Subcutaneous abdominal adipose tissue (tissue), 5 donors: Measurements from ENCODE around the gene SECISBP2.

Experiments used
- H3K27ac ChIP-seq: one replicate; pipeline ENCODE4 v1.7.0; 2013; ENCODE audit warnings: low read depth, mild to moderate bottlenecking, inconsistent platforms, low read length, moderate library complexity
- H3K27me3 ChIP-seq, 5 donors: one replicate each; pipeline ENCODE4 v1.7.0; 2013; ENCODE audit warnings: low read length in 5 of 5, inconsistent platforms in 1 of 5; ENCODE audit not compliant: control insufficient read depth in 5 of 5, insufficient read depth in 4 of 5
- H3K36me3 ChIP-seq, 5 donors: one replicate each; pipeline ENCODE4 v1.7.0; 2013; ENCODE audit warnings: low read length in 5 of 5; ENCODE audit not compliant: control insufficient read depth in 5 of 5, insufficient read depth in 5 of 5
- H3K4me1 ChIP-seq, 5 donors: one replicate each; pipeline ENCODE4 v1.7.0; 2013; ENCODE audit warnings: low read length in 5 of 5, mild to moderate bottlenecking in 3 of 5, moderate library complexity in 1 of 5; ENCODE audit not compliant: control insufficient read depth in 5 of 5, insufficient read depth in 5 of 5
- H3K4me3 ChIP-seq, 5 donors: one replicate each; pipeline ENCODE4 v1.7.0; 2013; ENCODE audit warnings: low read length in 5 of 5, low read depth in 1 of 5
- H3K9ac ChIP-seq, 5 donors: one replicate each; pipeline ENCODE4 v1.7.0; 2013; ENCODE audit warnings: low read length in 5 of 5, mild to moderate bottlenecking in 4 of 5, moderate library complexity in 3 of 5
- H3K9me3 ChIP-seq, 5 donors: one replicate each; pipeline ENCODE4 v1.7.0; 2013; ENCODE audit warnings: low read length in 5 of 5; ENCODE audit not compliant: control insufficient read depth in 5 of 5
- donor health status: healthy.
- donor health status: healthy.
- donor health status: healthy.
- donor health status: healthy.
- donor health status: healthy.

Gene SECISBP2

GRCh38 chr9:89362647-89363310 is 44.5 kb downstream of the SECISBP2 start:
- H3K4me1 ChIP-seq: peaks cover 0 to 10% (median 0%) of the 10 kb centered on the region in 5 donors
- H3K27me3 ChIP-seq: no peaks in the 10 kb centered on the region
- H3K9me3 ChIP-seq: no peaks in the 10 kb centered on the region
- no peak overlapping the region for H3K9ac ChIP-seq
- no peak overlapping the region for H3K4me3 ChIP-seq
- peaks cover 8 to 49% (median 46%) of the 10 kb centered on the region in 5 donors for H3K36me3 ChIP-seq
- no peak overlapping the region for H3K27ac ChIP-seq

DNA sequence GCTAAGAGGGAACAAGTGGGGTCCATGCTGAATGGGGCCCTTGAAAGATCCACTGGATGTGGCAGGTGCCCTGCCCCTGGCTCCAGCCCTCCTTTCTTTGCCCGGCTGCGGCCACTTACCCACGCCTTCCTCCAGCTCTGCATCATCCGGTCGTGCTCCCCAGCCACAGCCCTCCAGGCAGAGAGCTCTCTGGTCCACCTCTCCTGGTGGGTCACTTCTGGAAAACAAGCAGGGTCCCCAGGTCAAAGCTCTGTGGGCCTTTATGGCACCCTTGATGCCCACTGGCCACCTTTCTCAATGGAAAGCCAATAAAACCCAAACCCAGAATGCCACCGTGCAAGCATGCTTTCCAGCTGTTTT is 45.0 kb downstream of the SECISBP2 start:
- Histone ChIP-seq H3K4me1 (peaks cover 0 to 13% (median 0%) of the 10 kb centered on the region in 5 donors), H3K27me3 (no peaks in the 10 kb centered on the region), H3K9ac (no peak overlapping the region), H3K9me3 (no peaks in the 10 kb centered on the region), H3K4me3 (no peak overlapping the region), H3K36me3 (peaks cover 8 to 44% (median 41%) of the 10 kb centered on the region in 5 donors), H3K27ac (no peak overlapping the region)

- Histone ChIP-seq H3K4me3 (no peak overlapping the region), H3K9ac (no peak overlapping the region), H3K9me3 (no peaks in the 10 kb centered on the region), H3K27me3 (no peaks in the 10 kb centered on the region), H3K4me1 (peaks cover 0 to 13% (median 0%) of the 10 kb centered on the region in 5 donors), H3K36me3 (peaks cover 8 to 36% (median 33%) of the 10 kb centered on the region in 5 donors), H3K27ac (no peak overlapping the region)
These were observed 45.8 kb downstream of the SECISBP2 start for GRCh38 chr9:89363921-89364665.

DNA sequence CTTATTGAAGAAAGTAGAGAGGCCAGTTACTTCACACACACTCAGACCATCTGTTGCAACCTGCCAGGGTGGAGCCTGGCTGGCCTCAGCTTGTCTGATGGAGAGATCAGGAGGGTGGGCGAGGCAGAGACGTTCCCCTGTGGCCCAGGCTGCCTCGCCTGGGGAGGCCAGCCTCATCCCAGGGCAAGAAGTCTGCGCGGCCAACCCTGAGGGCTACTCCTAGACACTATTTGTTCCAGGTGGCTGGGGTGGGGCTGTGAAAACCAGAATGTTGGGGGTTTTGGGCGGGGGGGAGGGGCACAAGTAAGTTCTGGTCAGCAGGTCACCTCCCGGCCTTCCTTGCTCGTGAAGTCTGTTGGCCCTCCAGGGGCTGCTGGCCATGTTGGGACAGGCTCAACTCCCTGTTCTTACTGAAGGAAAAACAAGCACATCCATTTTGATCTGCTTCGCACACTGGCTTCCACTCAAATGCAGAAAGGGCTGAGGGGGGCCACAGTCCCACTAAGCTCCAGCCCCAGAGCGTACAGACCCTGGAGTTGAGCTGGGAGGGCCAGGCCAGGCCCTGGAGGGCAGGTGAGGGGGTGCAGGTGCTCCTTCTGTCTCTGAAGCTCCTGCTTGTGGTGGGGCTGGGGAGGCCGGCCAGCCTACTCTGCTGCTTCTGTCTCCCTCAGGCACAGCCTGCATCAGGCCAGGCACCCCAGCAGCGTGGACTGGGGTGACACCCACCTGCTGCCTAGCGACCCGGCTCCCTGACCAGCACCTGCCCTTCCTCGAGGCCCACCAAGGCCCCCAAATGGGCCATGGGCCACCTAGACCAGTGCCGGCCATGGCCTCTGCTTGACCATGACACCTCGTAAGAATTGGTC is 46.6 kb downstream of the SECISBP2 start:
- Histone ChIP-seq H3K27me3 (no peaks in the 10 kb centered on the region), H3K9me3 (no peaks in the 10 kb centered on the region), H3K4me3 (no peak overlapping the region), H3K36me3 (peaks cover 8 to 29% (median 28%) of the 10 kb centered on the region in 5 donors), H3K27ac (no peak overlapping the region), H3K4me1 (peaks cover 0 to 9% (median 0%) of the 10 kb centered on the region in 5 donors), H3K9ac (no peak overlapping the region)

DNA sequence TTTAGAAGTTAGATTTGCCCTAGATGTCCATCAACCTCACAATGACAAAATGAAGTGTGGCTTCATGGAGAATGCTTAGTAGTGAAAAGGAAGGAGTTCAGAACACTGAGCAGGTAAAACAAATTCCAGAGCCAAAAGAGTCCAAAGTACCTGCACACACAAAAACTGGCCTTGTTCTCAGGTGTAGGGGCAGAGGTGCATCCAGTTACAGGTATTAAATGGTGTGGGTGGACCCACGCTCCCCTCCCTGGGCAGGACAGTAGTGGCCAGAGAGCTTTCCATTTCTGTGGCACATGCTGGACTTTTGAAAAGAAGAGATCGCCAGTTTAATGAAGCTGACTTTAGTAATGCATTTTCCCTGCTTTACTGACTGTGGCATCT is 47.2 kb downstream of the SECISBP2 start:
- Histone ChIP-seq H3K9ac (no peak overlapping the region), H3K36me3 (peaks cover 6 to 23% (median 22%) of the 10 kb centered on the region in 5 donors), H3K27ac (no peak overlapping the region), H3K4me3 (no peak overlapping the region), H3K9me3 (no peaks in the 10 kb centered on the region), H3K27me3 (peaks cover 0 to 2% (median 0%) of the 10 kb centered on the region in 5 donors), H3K4me1 (peaks cover 0 to 6% (median 0%) of the 10 kb centered on the region in 5 donors)

DNA sequence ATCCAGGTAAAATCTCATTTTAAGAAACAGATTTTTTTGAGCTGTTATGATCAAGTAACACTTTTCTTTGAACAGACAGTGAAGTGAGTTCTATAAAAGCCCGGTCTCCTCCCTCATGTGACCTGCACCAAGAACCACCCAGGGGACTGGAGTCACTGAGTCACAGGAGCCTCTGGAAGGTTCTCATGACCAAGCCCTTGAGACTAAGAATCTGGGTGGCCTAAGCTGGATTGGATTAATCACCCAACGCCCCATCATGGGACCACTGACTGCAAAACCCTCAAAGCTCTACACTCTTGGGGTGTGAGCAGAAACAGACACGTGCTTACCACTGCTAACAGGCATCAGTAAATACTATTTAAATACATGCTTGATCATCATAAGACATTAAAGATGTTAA is 48.4 kb downstream of the SECISBP2 start:
- H3K27me3 ChIP-seq: peaks cover 0 to 4% (median 0%) of the 10 kb centered on the region in 5 donors

GRCh38 chr9:89367281-89367680 is 49.0 kb downstream of the SECISBP2 start:
- Histone ChIP-seq H3K27ac (no peak overlapping the region), H3K36me3 (peaks cover 0 to 6% (median 5%) of the 10 kb centered on the region in 5 donors), H3K4me3 (no peak overlapping the region), H3K4me1 (peaks cover 0 to 6% (median 0%) of the 10 kb centered on the region in 5 donors), H3K9me3 (no peaks in the 10 kb centered on the region), H3K27me3 (peaks cover 0 to 4% (median 0%) of the 10 kb centered on the region in 5 donors), H3K9ac (no peak overlapping the region)

More for the DNA sequence above, 48.4 kb downstream of the SECISBP2 start:
- Histone ChIP-seq H3K27ac (no peak overlapping the region), H3K9me3 (no peaks in the 10 kb centered on the region), H3K4me3 (no peak overlapping the region), H3K9ac (no peak overlapping the region), H3K36me3 (peaks cover under 1 to 11% (median 11%) of the 10 kb centered on the region in 5 donors), H3K4me1 (peaks cover 0 to 6% (median 0%) of the 10 kb centered on the region in 5 donors)

- Histone ChIP-seq H3K9me3 (no peaks in the 10 kb centered on the region), H3K9ac (peak overlapping the region in 1 of 5 donors; percentile 13), H3K27me3 (peaks cover 0 to 4% (median 0%) of the 10 kb centered on the region in 5 donors), H3K27ac (no peak overlapping the region), H3K4me1 (peaks cover 0 to 6% (median 0%) of the 10 kb centered on the region in 5 donors), H3K36me3 (no peaks in the 10 kb centered on the region), H3K4me3 (no peak overlapping the region)
These were observed 49.6 kb downstream of the SECISBP2 start for GRCh38 chr9:89367726-89368437.

DNA sequence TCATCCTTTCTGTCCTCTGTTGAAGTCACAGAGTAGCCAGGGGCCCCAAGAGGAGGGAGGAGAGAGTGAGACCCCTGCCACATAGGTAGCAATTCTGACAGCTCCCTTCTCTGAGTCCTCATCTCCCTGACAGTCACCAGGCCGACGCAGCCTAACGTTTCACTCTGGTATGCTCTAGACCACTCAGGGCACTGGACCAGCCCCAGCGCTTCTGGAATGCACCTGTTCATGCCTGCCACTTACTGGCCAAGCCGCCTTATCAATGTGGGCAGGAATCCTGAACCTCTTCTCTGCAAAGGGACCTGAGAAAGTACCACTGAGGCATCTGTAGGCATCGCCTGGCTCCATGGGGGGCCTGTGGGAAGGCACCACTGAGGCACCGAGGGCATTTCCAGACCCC is 50.2 kb downstream of the SECISBP2 start:
- Histone ChIP-seq H3K9me3 (no peaks in the 10 kb centered on the region), H3K4me1 (peaks cover 0 to 6% (median 0%) of the 10 kb centered on the region in 5 donors), H3K36me3 (no peaks in the 10 kb centered on the region), H3K27ac (no peak overlapping the region), H3K27me3 (peaks cover 0 to 4% (median 0%) of the 10 kb centered on the region in 5 donors), H3K4me3 (no peak overlapping the region), H3K9ac (no peak overlapping the region)
